Stimulated activated CD4-positive, alpha-beta T cell treated with anti-CD3 and anti-CD28 coated beads, Interleukin-2, amount 100 ng/mL, for 48 hours (primary cell): Measurements from ENCODE around the gene TXLNB.

Experiments
- DNase-seq, 2 donors: peaks; one replicate each; pipeline ENCODE4 v3.0.0-alpha.2; 2020

The TXLNB gene

DNA sequence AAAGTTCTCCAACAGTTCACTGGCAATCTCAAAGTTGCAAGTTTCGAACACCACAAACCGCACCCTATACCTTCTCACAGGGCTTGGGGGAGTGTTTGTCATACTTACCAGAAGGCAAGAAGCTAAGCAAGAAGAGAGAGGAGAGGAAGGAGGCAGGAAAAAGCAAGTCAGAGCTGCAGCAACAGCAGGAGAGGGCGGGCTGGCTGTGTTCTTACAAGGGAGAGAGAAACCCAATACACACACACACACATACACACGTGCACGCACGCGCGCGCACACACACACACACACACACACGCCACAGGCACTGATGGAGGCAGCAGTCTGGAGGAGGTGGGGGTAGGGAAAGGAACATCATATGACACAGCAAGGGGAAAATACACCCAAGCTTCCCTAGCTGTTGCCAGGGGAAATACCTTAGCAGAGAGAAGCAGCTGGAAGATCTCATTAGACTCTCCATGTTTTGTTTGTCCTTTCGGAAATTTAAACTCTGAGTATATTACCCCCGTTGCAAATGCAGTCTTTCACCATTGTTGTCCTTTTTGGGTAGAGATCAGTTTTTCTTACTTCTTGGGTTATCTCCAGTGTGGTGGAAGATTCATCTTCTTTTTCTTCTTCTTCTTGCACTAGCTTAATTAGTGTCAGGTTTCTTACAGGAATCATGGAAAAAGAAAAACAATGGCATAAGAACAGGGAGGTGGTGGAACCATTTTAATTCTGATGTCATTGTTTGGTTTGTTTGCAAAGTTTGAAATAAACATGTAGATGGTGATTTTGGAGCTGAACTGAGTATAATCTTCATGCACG lies at the start of gene TXLNB:
Gene TXLNB, minus strand, starts transcription at position 186 of the 807 bp plus-strand sequence. CDS start 3,099 bp downstream, outside the sequence.
- peak; percentile 59 to 76 for DNase-seq

DNA sequence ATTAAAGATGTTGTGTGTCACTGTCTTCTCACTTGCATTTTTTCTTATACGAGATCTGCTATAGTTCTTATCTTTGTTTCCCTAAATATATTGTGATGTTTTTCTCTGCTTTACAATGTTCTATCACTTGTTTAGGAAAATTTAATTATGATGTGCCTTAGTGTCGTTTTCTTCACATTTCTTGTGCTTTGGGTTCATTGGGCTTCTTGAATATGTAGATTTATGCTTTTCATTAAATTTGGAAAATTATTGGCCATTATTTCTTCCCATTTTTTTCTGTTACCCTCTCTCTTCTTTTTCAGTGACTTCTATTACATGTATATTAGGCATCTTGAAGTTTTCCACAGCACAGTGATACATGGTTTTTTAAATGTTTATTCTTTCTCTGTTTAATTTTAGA lies 49.3 kb upstream of the TXLNB start:
- no peak for DNase-seq

DNA sequence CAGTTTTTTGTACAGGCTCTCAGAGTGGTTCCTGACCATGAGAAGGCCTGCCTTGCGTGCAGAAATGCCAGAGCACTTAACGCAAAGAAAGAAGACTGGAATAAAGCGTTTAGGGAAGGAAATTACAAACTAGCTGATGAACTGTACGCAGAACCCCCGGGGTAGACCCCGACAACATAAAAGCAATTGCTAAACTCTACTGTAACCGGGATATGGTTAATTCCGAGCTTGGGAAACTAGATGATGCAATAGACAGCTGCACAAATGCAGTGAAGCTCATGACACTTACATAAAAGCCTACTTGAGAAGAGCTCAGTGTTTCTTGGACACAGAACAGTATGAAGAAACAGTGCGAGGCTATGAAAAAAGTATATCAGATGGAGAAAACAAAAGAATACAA lies 47.0 kb upstream of the TXLNB start:
- DNase-seq: no peak

DNA sequence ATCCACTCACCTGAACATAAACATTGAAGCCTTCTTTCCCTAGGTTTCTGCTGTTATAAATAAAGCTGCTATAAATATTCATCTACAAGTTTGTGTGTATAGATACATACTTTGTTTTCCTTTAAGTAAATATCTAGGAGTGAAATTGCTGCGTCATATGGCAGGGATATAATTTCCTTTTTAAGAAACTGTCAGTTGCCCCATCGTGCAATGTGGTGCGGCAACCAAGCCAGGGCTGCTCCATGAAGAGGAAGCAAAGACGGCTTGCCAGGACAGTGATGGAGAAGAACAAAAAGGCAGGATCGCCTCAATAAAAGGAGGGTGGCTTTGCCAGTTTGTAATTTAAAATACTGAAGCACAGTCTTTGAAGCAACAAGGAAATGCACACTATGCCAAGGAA lies 46.0 kb upstream of the TXLNB start:
- no peak for DNase-seq

DNA sequence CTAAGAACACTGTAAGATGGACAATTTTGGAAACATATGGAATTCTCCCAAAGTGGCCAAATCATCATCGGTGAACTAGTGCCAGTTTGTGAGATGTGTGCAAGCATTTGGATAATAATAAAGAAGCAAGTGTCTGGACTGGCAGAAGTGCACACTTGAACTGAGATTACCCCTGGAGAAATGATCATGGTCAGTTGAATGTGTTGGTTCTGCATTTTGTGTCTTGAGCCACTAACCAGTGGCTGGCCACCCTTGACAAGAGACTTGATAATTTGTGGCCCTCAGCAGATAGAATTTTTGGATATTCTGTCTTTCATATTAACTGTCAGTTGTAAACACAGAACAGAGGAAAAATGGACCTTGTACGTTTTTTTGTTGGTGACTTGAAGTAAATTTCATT lies 45.2 kb upstream of the TXLNB start:
- DNase-seq: no peak

DNA sequence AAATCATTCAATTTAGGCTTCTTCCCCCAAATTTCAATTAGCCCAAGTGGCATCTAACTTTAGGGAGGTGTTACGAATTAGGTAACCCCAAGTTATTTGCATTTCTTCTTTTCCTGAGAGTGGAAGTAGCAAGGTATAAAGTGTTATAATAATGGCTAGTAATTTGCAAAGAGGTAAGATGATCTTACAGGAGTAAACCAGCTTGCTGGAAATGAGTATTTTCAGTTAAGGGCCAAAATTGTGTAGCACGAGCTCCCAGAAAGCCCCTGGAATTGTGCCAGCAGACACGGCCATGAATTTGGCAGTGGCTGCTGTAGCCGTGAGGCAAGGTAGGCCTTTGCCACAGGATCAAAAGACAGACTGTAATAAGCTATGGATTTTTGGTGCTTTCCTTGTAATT lies 44.7 kb upstream of the TXLNB start:
- DNase-seq: no peak

DNA sequence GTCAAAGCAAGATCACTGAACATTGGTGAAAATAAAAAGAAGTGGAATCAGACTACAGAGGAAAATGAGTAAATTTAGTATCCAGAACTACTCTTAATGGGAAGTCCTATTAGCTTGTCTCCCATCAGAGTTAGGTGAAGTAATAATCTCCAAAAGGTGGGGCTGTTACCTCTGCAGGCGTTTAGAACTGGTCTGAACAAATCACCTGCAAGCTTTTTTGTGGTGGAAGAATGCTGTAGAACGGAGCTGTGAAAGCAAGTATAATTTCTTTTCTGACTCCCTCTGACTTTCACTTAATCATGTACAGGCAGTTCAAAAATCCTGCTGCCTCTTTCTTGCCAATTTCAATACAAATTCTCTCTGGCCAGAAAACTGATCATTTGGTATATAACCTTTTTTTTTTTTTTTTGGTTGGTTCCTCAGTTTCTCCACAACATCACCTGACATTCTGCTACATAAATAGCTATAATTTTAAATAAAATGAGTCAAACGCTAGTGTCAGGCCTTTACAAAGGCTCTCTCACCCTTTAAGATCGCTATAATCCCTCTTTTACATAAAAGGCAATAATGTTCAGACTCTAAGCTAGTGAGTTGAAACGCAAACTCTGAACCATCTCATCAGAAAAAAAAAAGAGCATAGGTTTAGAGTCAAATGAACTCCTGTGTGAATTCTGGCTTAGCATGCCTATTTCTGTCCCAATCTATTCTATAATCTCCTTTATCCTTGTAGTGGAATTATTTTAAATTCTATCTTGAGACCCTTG lies 43.8 kb upstream of the TXLNB start:
- no peak for DNase-seq

DNA sequence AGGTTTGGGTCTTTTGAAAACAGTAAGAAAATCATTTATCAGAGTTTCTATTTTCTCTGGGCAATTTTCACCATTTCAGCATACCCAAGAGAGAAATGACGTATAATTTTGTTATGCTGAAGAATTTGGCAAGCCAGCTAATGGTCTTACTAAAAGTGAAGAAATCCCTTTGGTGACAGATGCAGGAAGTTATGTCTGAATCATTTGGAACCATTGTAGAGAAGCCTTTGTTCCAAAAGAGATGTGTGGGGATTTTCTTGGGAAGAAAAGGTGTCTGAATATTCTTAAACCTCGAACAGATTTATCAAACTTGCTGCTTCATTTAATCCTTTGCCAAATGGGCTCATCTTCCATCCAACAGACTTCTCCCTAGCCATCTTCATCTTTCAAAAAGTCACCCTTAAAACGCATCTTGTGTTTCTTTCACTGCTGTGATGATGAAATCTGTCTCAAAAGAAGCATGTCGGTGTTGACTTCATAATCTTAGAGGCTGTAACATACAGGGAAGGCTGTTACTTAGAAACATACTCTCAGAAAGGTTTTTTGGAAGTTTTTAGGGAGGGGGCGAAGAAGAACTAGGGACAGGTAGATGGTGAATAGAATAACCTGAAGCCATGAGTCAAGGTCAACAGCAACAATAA lies 43.1 kb upstream of the TXLNB start:
- DNase-seq: no peak

DNA sequence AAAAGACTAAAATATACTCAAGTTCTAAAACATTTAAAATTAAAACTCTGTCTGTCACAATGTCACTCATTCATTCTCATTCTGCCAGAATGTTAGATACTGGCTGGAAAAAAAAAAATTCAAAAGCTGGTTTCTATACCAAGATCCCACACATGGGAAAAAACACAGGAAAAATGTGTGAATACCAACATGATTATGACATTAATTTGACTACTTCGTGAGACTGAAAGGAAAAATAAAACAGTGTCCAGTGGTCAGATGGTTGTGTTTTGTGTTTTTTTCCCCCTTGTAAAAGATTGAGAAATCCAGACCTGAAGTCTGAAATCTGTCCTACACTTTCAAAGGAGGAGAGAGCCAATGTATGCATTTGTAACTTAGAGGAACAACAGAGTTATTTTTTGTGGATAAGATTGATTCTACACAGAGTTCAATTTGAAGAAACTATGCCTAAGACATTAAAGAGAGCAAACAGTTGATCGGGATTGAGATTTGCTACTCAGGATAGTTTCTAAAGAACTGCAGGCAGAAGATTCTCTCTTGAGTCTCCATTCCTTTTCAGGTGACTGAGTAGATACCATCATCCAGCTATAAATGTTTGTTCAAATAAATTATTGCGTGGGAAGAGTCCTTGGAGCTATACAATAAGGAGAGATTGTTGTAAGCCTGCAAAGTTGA lies 39.2 kb upstream of the TXLNB start:
- DNase-seq: no peak

DNA sequence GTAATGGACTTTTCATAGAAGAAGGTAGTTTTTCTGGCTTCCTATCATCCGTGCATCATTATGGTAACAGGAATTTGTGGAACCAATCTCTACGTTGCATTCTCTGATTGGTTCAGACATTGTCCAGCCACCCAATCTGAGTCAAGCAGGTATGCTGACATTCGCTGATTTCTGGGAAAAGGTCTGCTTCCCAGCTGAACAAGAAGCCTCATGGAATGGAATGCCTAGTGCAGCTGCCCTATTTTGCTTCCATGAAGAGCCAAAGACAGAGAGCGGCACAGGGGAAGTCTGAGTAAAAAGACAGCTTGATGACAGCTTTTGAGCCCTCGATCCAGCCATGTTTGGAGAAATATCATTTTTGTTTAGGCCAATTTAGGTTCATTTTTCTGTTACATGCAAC lies 38.5 kb upstream of the TXLNB start:
- DNase-seq: no peak

DNA sequence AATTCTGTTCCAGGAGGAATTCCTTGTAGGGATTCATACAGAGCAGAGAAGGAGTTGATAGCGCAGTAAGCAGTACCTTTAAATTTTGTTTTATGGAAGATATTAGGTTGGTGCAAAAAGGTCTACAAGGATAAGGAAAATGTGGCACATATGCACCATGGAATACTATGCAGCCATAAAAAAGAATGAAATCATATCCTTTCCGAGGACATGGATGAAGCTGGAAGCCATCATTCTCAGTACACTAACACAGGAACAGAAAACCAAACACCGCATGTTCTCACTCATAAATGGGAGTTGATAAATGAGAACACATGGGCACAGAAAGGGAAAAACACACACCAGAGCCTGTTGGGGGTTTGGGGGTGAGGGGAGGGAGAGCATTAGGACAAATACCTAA lies 37.4 kb upstream of the TXLNB start:
- no peak for DNase-seq

DNA sequence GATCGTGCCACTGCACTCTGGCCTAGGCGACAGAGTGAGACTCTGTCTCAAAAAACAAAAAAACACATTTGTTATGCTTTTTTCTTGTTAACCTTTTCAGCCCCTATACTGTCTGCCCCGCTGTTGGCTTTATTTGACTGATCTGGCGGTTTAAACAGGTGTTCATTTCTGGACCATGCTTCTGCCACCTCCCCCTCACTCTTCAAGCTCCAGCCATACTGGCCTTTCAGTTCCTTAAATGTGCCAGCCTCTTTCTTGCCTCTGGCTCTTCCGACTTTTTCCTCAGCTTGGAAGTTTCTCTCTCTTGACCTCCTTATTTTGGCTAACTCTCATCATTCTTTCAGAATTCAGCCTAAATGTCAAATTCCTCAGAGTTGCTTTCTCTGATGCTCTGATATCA lies 35.2 kb upstream of the TXLNB start:
- DNase-seq: no peak

DNA sequence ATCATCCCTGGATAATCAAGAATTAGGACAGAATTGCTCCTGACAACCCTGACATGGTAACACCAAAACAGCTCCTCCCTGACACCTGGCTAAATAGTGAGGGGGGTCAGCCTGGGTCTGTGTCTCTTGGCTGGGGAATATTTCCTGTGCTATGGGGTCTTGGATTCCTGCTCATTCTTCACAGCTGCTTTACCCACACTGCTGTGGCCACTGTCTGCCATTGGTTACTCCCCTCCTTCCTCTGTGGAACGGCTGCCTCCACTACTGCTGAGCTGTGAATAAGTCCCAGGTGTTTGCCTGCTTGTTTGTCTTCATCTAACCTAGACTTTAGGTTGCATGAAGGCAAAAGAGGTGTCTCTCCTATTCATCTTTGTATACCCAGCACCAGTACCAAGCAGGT lies 33.9 kb upstream of the TXLNB start:
- no peak for DNase-seq

DNA sequence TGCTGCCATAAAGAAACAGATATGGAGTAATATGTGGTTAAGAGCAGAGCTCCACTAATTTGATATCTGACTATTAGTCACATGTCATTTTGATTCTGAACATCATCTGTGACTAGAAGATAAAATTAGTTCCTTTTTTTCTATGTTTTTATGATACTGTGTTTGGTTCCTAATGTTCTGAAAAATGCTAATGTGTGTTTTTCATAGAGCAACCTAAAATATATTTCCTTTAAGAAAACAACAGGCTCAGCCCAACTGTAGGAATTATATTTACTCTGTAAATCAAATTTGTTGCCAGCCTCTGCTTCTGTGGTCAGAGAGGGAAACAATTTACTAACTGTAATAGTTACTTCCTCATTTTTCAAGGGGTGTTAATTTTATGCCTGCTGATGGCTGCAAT lies 33.3 kb upstream of the TXLNB start:
- DNase-seq: no peak

DNA sequence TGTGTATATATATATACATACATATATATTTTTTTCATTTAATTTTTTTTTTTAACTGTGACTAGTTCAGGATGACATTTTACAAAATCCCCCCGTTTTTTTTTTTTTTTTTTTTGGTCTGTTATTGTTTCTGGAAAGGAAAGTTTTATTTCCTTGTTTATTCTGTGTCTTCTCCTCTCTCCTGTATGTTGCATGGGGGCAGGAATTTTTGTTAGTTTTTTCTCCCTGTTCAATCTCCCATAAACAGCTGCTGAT lies 32.4 kb upstream of the TXLNB start:
- DNase-seq: no peak

DNA sequence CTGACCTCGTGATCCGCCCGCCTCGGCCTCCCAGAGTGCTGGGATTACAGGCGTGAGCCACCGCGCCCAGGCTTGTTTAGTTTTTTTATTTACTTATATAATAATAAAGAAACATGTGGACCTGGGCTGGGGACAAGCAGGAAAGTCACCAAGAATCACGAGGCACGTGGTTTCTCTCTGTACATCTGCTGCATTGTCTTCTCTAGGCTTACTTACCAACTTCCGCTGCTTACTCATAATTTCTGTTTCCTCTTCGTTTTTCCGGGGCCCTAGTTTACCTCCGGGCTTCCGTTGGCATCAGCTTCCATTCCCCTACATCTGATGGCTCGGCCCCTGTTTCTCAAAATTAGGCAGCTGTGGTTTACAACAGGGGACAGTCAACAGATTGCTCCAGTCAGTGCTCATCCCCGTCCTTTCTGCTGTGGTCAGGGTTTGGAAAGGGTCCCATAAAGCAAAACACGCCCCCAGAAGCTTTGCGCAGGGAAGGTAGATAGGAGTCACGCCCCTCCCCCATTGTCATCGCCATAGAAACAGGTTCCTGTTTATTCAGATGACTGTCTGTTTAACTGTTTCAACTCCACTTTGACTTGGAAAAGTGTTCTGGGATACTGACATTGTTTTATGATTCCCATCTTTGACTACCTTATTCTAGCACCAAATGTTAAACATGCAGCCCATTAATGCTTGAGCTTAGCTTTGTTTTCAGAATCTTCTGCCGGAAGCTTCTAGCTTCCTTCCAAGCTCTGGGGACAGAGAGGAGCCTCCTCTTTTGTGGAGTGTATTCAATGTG lies 31.9 kb upstream of the TXLNB start:
- DNase-seq: peak; percentile 58 to 63

DNA sequence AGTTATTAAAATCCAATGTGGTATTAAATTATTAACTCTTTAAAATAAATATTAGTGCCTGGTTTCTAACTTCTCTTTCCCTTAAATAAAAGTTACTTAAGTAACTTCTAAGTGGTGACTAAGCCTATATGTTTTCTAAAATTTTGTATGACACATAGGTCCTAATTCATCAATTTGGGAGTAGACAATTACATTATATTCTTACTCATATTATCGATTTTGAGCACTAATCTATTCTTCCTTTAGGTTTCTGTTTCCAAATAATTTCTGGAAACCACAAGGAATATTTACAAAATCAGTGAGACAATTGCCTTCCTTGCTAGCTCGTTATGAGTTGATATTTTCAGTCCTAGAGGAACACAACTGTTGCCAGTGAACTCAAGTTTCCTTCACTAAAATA lies 28.3 kb upstream of the TXLNB start:
- DNase-seq: no peak

DNA sequence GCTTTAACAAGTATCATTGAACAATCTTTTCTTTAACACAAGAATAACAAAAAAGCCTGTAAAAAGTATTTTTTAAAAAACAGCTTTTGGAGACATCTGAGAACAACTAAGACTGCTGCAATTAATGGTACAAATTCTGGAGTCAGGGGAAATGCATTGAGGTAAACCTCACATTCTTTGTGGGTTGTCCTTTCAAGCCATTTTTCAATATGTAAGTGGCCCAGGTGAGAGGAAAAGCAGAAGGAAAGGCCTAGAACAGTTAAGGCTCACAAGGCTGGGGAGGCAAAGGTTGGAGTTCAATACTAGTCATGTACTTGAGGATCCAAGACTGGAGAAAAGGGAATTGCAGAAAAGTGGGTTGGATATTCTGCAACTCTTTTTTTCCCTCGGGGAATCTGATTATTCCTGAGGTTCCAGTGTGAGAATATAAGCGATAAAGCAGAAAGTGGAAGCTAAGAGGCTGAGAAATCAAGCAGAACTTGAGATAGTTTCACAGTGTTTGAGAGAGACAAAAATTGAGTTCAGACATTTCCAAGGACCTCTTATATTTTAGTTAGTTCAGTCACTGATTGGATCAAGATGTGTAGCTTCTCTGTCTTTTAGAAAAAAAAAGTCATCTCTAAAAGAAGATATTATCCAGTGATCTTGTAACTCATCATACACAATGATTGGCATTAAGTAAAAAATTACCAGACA lies 25.0 kb upstream of the TXLNB start:
- DNase-seq: no peak

DNA sequence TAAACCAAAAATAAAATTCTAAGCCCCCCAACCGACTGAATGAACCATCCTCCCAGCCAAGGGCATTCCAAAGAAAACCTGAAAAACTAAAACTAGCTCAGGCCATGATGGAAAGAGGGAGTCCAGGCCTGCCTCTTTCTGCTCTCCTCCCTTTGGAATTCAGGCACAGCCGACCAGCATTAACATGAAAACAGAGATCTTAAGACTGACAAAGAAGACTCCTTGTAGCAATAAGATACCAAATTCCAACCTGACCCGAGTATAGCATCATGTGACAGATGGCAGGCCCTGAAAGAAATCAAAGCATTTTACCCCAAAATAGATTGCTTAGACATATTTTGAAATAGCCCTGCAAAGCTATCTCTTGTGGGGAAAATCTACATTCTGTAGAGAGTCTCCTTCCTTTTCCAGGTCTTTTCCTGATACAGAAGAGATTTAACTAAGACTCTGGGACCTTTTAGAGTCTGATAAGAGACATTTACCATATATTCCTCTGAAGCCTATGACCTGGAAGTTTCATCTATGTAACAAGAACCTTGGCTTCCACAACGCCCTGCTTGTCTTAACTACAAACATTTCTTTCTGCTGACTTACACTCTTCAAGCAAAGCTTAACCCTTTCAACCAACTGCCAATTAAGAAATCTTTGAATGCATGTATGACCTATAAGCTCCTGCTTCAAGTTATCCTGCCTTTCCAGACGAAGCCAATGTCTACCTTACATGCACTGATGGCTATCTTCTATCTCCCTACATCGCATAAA lies 22.2 kb upstream of the TXLNB start:
- DNase-seq: no peak

DNA sequence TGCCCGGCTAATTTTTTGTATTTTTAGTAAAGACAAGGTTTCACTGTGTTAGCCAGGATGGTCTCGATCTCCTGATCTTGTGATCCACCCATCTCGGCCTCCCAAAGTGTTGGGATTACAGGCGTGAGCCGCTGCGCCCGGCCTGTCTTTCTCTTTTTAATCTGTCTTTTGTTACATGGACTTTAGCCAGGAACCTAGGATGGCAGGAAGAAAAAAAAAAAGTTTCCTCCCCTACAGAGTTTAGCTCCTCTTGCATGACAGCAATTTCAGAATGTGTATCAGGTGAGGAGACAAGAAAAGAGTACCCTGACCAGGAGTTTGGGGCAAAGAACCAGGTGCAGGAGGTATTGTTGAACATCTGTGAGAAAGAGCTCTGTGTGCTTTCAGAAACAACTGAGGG lies 21.4 kb upstream of the TXLNB start:
- DNase-seq: no peak

DNA sequence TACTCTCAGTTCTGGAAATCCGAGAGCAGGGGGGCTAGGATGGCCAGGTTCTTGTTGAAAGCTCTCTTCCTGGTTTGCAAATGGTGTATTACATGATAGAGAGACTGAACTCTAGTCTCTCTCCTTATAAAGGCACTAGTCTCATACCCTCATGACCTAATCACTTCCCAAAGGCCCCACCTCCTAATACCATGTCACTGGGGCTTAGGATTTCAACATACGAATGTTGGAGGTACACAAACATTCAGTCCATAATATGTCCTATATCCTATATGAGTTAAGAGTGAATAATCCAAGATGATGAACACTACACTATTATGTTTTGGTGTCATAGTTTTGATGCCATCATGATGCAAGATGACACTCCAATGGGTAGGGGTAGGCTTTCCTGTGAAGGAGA lies 20.0 kb upstream of the TXLNB start:
- no peak for DNase-seq
